ENCODE data around the gene PRR23C.

PRR23C gene

DNA sequence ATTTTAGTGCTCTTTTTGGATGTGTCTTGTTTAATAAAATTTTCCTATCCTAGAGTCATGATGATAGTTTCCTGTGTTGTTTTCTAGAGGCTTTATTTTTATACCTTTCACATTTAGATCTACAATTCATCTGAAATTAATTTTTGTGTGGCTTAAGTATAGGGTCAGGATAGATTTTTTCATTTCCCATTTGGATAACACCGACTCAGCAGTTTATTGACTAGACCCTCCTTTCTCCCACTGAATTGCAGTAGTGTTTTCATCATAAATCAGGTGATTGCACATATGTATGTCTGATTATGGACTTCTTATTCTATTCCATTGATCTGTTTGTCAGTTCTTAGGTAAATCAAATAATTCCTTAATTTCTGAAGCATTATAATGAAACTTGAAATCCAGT, 49.0 kb downstream of the PRR23C start:
- no peak for DNase-seq

Data from central memory CD4-positive, alpha-beta T cell (primary cell).